Karpas-422 (cell line): ENCODE data around the gene C1orf141. TPM values are rescaled to one million over a fixed set of nuclear protein-coding genes. Genes with fewer than 3 reads are reported as not detected.
A peak's percentile ranks its signal among the peaks of the same experiment; 100 is the strongest.

Experiments
- DNase-seq: peaks from one replicate; pipeline ENCODE4 v3.0.0-alpha.2; 2015
- H2AFZ ChIP-seq: fragments of 200-600 bp; sonication (generic); 2 replicates; pipeline ENCODE4 v1.6.1; 2014; ENCODE audit warnings: antibody characterized with exemption, low read length, mixed read lengths
- H3K27ac ChIP-seq: fragments of 200-600 bp; sonication (generic); 2 replicates; pipeline ENCODE4 v1.5.1; 2014; ENCODE audit warnings: mild to moderate bottlenecking, low read length, moderate library complexity
- H3K27me3 ChIP-seq: fragments of 200-600 bp; sonication (generic); 2 replicates; pipeline ENCODE4 v1.6.1; 2014; ENCODE audit warnings: low read length, mixed read lengths
- H3K36me3 ChIP-seq: fragments of 200-600 bp; sonication (generic); 2 replicates; pipeline ENCODE4 v1.6.1; 2014; ENCODE audit warnings: low read length, mixed read lengths; ENCODE audit not compliant: insufficient read depth
- H3K4me1 ChIP-seq: fragments of 200-600 bp; sonication (generic); 2 replicates; pipeline ENCODE4 v1.6.1; 2014; ENCODE audit warnings: mild to moderate bottlenecking, low read length, mixed read lengths
- H3K4me2 ChIP-seq: fragments of 200-600 bp; sonication (generic); 2 replicates; pipeline ENCODE4 v1.6.1; 2014; ENCODE audit warnings: low read length, low read depth, mild to moderate bottlenecking; ENCODE audit not compliant: poor library complexity, severe bottlenecking
- H3K4me3 ChIP-seq: fragments of 200-600 bp; sonication (generic); 2 replicates; pipeline ENCODE4 v1.5.1; 2014; ENCODE audit warnings: mild to moderate bottlenecking, antibody characterized with exemption, low read length, mixed read lengths
- H3K79me2 ChIP-seq: fragments of 200-600 bp; sonication (generic); 2 replicates; pipeline ENCODE4 v1.6.1; 2014; ENCODE audit warnings: mild to moderate bottlenecking, low read length, mixed read lengths
- H3K9ac ChIP-seq: fragments of 200-600 bp; sonication (generic); 2 replicates; pipeline ENCODE4 v1.6.0; 2014; ENCODE audit warnings: low read length
- H3K9me2 ChIP-seq: fragments of 200-600 bp; sonication (generic), shearing (Covaris generic); replicated peaks from 2 replicates; pipeline ENCODE4 v1.6.0; 2014; ENCODE audit warnings: mild to moderate bottlenecking, low read length, moderate library complexity; ENCODE audit not compliant: insufficient read depth
- H3K9me3 ChIP-seq: fragments of 300-700, 200-600 bp; sonication (generic); 2 replicates; pipeline ENCODE4 v1.6.1; 2014; ENCODE audit warnings: low read length, mixed read lengths
- H4K20me1 ChIP-seq: fragments of 200-600 bp; sonication (generic); 2 replicates; pipeline ENCODE4 v1.6.1; 2014; ENCODE audit warnings: mild to moderate bottlenecking, antibody characterized with exemption, low read length, low read depth; ENCODE audit not compliant: insufficient read depth
- total RNA-seq: library from RNA; depleted of rRNA; stranded (reverse); fragments of >200 nt; shearing (Covaris generic); gene quantifications from 2 replicates; pipeline ENCODE4 v1.2.3, GENCODE V29; 2014; ENCODE audit warnings: low replicate concordance

C1orf141 gene
- total RNA-seq, 1 experiment from 2014 or later: not detected

DNA sequence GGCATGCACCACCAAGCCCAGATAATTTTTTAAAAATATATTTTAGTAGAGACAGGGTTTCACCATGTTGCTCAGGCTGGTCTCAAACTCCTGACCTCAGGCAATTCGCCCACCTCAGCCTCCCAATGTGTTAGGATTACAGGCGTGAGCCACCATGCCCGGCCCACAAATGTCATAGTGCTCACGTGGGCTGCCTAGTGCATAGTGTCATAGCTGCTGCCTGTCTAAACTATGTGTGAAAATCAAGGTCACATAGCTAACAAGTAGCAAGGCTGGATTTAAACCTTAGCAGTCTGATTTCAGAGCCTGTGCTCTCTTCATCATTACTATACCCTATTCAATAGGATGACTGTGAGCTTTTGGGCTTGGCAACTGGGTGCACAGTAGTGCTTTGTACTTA lies 10.3 kb downstream of the C1orf141 start:
- H3K4me3 ChIP-seq: no peak overlapping the region
- no peaks in the 10 kb centered on the region for H4K20me1 ChIP-seq
- H3K79me2 ChIP-seq: no peaks in the 10 kb centered on the region
- no peaks in the 10 kb centered on the region for H3K27me3 ChIP-seq
- no peaks in the 10 kb centered on the region for H3K9me3 ChIP-seq
- no peaks in the 10 kb centered on the region for H3K4me1 ChIP-seq
- H3K4me2 ChIP-seq: no peak overlapping the region
- H2AFZ ChIP-seq: no peak overlapping the region
- no peaks in the 10 kb centered on the region for H3K9me2 ChIP-seq
- no peak overlapping the region for H3K27ac ChIP-seq
- DNase-seq: no peak
- no peaks in the 10 kb centered on the region for H3K36me3 ChIP-seq
- no peak overlapping the region for H3K9ac ChIP-seq

DNA sequence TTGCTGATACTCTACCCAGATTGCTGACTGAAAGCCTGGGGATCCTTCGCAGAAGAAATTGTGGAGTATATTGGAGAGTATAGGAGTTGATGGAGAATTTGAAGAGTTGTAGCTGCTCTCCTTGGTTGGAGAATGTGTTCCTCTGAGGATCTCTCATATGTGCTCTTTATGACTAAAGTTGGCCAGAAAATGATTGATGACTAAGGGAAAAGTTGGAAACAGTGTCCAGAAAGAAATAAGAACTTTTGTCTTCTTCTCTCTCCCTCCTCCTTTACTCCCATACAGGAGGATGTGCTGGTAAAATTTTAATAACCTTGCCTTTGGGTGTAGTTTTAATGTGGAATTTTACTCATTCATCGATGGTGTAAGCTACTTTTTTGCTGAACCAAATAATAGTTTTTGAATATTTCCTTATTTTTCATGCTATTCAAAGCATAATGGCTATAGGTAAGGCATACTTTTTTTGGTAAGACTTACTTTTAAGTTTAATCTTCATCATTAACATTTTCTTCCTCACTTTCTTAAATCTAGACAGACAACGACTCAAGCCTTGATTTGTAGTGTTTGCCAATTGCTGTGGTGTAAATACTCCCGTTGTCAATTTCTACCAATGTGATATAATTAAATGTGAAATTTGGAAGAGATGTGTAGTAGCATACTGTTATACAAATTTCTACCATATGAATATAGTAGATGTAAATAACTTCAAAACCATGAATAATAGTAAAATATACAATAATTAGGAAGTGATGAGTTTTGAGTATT lies 13.7 kb downstream of the C1orf141 start:
- Histone ChIP-seq H3K9me3 (no peaks in the 10 kb centered on the region), H4K20me1 (no peaks in the 10 kb centered on the region), H3K4me2 (no peak overlapping the region), H3K9me2 (0 out of 2 replicates have a peak, but pooled peaks cover 3% of the 10 kb centered on the region), H3K36me3 (no peaks in the 10 kb centered on the region), H3K4me1 (no peaks in the 10 kb centered on the region), H3K4me3 (no peak overlapping the region), H2AFZ (no peak overlapping the region), H3K79me2 (no peaks in the 10 kb centered on the region), H3K27me3 (no peaks in the 10 kb centered on the region), H3K9ac (no peak overlapping the region), H3K27ac (no peak overlapping the region)
- DNase-seq: no peak

DNA sequence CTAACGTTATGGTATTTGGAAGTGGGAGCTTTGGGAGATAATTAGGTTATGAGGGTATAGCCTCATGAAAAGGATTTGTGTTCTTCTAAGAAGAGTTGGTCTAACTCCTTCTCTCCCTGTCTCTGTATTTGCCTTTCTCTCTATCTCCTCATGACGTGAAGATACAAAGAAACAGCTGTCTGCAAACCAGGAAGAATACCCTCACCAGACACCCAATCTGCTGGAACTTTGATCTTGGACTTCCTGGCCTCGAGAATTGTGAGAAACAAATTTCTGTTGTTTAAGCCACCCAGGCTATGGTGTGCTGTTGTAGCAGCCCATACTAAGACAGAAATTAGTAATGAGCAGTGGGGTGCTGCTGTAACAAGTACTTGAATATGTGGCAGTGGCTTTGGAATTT lies 16.1 kb downstream of the C1orf141 start:
- no peak overlapping the region for H3K4me2 ChIP-seq
- H4K20me1 ChIP-seq: no peaks in the 10 kb centered on the region
- H3K9ac ChIP-seq: no peak overlapping the region
- no peaks in the 10 kb centered on the region for H3K9me3 ChIP-seq
- no peaks in the 10 kb centered on the region for H3K79me2 ChIP-seq
- 0 out of 2 replicates have a peak, but pooled peaks cover 3% of the 10 kb centered on the region for H3K9me2 ChIP-seq
- no peak for DNase-seq
- no peak overlapping the region for H3K4me3 ChIP-seq
- no peaks in the 10 kb centered on the region for H3K27me3 ChIP-seq
- H3K36me3 ChIP-seq: no peaks in the 10 kb centered on the region
- no peak overlapping the region for H2AFZ ChIP-seq
- no peak overlapping the region for H3K27ac ChIP-seq
- H3K4me1 ChIP-seq: peaks cover 2% of the 10 kb centered on the region; the same call in 1 of the 2 replicates

DNA sequence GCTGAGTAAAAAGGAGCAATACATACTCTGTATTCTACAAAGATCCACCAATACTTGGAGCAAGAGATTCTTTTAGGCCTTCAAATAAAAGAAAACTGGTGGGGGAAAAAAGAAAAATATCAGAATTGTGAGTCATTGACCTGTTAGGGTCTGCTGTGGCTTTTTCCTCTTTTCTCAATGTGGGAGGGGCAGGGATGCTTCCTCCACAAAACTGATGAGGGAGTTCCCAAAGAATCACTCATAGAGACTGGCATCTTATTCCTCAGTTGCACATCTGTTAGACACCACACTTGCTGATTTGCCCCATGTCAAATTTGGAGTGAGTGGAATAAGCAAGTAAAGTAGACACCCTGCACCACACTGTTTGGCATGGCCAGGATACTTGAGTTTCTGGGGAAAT lies 16.6 kb downstream of the C1orf141 start:
- Histone ChIP-seq H3K4me3 (no peak overlapping the region), H3K27me3 (no peaks in the 10 kb centered on the region), H3K36me3 (no peaks in the 10 kb centered on the region), H3K9ac (no peak overlapping the region), H3K9me3 (no peaks in the 10 kb centered on the region), H2AFZ (no peak overlapping the region), H4K20me1 (no peaks in the 10 kb centered on the region), H3K4me1 (peaks cover 6% of the 10 kb centered on the region), H3K9me2 (0 out of 2 replicates have a peak, but pooled peaks cover 3% of the 10 kb centered on the region), H3K79me2 (no peaks in the 10 kb centered on the region), H3K4me2 (no peak overlapping the region), H3K27ac (no peak overlapping the region)
- DNase-seq: no peak

DNA sequence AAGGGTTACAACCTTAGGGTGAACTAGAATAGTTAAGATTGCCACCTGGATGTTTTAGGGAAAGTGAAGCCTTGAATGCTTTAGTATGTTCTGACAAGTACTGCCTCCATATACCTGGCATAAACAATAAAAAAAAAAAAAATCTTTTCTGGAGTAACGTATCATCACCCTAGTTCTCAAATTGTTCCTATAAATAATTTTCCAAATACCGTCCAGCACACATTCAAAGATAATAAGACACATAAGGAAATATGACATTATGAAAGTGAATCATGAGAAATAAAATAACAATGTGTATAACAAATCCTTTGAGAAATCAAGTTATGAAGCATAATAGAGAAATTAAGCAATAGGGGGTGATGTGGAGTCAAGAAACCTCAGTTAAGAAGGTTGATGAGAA lies 20.6 kb downstream of the C1orf141 start:
- Histone ChIP-seq H3K9ac (no peak overlapping the region), H3K4me3 (no peak overlapping the region), H3K36me3 (no peaks in the 10 kb centered on the region), H3K27ac (no peak overlapping the region), H3K4me2 (no peak overlapping the region), H3K9me2 (0 out of 2 replicates have a peak, but pooled peaks cover 1% of the 10 kb centered on the region), H3K4me1 (peaks cover 45% of the 10 kb centered on the region), H3K27me3 (no peaks in the 10 kb centered on the region), H4K20me1 (no peaks in the 10 kb centered on the region), H2AFZ (no peak overlapping the region), H3K79me2 (no peaks in the 10 kb centered on the region), H3K9me3 (no peaks in the 10 kb centered on the region)
- DNase-seq: peak; percentile 42

DNA sequence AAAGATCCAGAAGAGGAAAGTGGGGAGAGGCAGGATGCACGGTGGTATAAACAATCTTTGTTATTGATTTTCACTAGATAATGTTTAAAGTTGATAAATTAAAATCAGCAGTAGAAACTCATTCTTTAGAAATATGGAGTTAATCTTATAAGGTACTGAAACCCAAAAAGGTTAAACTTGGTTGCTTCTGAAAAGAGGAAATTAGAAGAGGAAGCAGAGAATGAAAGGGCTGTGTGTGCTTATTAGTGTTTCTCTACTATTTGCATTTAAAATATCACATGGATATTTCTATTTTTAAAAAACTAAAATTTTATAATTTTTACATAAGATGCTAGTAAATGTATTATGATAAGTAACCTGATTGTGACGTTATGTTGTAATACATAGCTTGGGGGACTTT lies 24.4 kb downstream of the C1orf141 start:
- Histone ChIP-seq H3K79me2 (no peaks in the 10 kb centered on the region), H3K4me2 (peak overlapping the region; percentile 71), H3K9me3 (no peaks in the 10 kb centered on the region), H3K27ac (peak overlapping the region; percentile 96), H3K4me3 (peak overlapping the region; percentile 26), H3K9me2 (no peaks in the 10 kb centered on the region), H4K20me1 (no peaks in the 10 kb centered on the region), H3K27me3 (no peaks in the 10 kb centered on the region), H3K9ac (peak overlapping the region; percentile 38), H3K36me3 (no peaks in the 10 kb centered on the region), H3K4me1 (peaks cover 60% of the 10 kb centered on the region), H2AFZ (peak overlapping the region; percentile 57; the same call in 1 of the 2 replicates)
- DNase-seq: peak; percentile 88

DNA sequence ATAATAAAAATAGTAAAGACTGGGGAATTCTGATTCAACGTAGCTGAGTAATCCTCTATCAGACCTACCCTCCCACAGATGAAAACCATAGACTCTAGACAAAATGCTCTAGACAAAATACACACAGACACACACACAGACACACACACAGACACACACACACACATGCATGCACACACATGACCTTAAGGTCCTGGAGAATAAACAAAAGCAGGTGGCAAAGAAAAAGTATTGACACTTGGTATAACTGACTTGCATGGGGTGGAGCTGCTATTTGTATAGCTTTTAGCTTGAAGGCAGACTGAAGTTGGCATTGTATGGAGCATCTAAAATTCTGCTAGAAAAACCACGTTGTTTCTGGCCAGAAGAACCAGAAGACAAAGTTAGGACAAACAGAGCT lies 29.3 kb downstream of the C1orf141 start:
- no peak for DNase-seq
- no peaks in the 10 kb centered on the region for H3K9me2 ChIP-seq
- no peak overlapping the region for H3K4me2 ChIP-seq
- H3K4me1 ChIP-seq: peaks cover 53% of the 10 kb centered on the region
- no peaks in the 10 kb centered on the region for H3K9me3 ChIP-seq
- no peaks in the 10 kb centered on the region for H3K79me2 ChIP-seq
- peak overlapping the region; percentile 55 for H2AFZ ChIP-seq
- H4K20me1 ChIP-seq: no peaks in the 10 kb centered on the region
- H3K36me3 ChIP-seq: no peaks in the 10 kb centered on the region
- H3K27ac ChIP-seq: no peak overlapping the region
- no peak overlapping the region for H3K9ac ChIP-seq
- H3K4me3 ChIP-seq: no peak overlapping the region
- no peaks in the 10 kb centered on the region for H3K27me3 ChIP-seq

DNA sequence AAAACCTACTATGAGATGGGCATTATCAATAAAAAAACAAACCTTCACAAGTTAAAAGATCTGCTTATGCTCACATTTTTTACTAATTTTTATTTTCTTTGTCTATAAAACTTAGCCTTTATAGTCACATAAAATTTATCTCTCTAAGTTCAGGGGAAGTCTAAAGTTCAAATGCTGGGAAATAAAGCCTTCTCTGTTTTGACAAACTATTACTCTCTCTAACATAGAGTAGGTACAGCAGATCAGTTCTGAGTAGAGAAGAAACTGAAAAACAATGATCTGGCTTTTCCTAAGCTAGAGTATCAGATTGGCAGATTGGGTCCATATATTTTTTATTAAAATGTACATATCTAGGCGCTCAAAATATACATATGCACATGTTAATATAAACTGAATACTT lies 31.2 kb downstream of the C1orf141 start:
- H2AFZ ChIP-seq: 0 out of 2 replicates have a peak overlapping the region, but pooled peaks have one; percentile 10
- DNase-seq: no peak

More for the DNA sequence above, 31.2 kb downstream of the C1orf141 start:
- Histone ChIP-seq H3K27me3 (no peaks in the 10 kb centered on the region), H3K27ac (no peak overlapping the region), H4K20me1 (no peaks in the 10 kb centered on the region), H3K36me3 (no peaks in the 10 kb centered on the region), H3K9me2 (no peaks in the 10 kb centered on the region), H3K4me3 (no peak overlapping the region), H3K9ac (no peak overlapping the region), H3K9me3 (no peaks in the 10 kb centered on the region), H3K79me2 (no peaks in the 10 kb centered on the region), H3K4me1 (peaks cover 43% of the 10 kb centered on the region), H3K4me2 (no peak overlapping the region)
